HG02571 (cell line): ENCODE results near the gene USP34.
A peak's percentile ranks its signal among the peaks of the same experiment; 100 is the strongest.
"Not testable (repeated sequence)": the region's sequence is repeated elsewhere in the genome, so short reads cannot be mapped to it uniquely, and the experiment has no call there.

Experiments
- ATAC-seq: cut with Tn5 transposase; IDR thresholded peaks from one replicate; pipeline ENCODE4 v1.9.1; 2021; ENCODE audit warnings: mild to moderate bottlenecking, moderate library complexity; ENCODE audit not compliant: unreplicated experiment

USP34 gene

GRCh38 chr2:61162721-61163120 is 308.2 kb downstream of the USP34 start:
- no peak for ATAC-seq

GRCh38 chr2:61161888-61162287 is 309.0 kb downstream of the USP34 start, which contains the start of gene C2orf74:
Gene C2orf74 (plus strand): TSS chr2:61162188. CDS start chr2:61162515, 327 bp downstream.
- ATAC-seq, result no peak

GRCh38 chr2:61158356-61158955 is 312.4 kb downstream of the USP34 start:
- no peak for ATAC-seq

DNA sequence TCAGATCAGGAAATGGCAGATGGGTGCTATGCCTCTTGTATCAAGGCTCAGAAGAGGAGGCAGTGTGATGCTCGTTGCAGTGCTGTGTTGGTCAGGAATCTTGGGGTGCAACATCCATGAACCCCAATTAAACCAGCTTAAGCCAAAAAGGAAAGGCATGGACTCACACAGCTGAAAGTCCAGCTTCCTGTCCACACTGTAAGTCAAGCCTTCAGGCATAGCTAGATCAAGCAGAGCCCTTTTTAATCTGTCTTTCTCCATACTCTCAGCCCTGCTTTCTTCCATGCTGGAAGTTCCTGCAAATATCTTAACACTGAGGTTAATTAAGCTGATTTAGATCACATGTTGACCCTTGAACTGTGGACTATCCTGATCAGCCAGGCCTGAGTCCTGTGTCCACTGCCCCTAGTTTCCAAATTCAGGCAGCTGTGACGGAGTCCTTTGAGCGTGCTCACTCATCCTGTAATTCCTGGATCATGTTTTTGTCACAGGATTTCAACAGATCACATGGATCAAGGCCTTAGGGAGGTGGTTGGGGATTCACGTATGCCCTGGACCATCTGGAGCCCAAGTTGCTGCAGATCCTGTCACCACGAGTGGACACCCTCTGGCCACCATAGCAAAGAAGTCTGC is 313.4 kb downstream of the USP34 start:
- ATAC-seq, result no peak

GRCh38 chr2:61151436-61151835 is 319.5 kb downstream of the USP34 start:
- ATAC-seq, result no peak

- no peak for ATAC-seq
Measured at GRCh38 chr2:61149074-61149473, 321.8 kb downstream of the USP34 start.

DNA sequence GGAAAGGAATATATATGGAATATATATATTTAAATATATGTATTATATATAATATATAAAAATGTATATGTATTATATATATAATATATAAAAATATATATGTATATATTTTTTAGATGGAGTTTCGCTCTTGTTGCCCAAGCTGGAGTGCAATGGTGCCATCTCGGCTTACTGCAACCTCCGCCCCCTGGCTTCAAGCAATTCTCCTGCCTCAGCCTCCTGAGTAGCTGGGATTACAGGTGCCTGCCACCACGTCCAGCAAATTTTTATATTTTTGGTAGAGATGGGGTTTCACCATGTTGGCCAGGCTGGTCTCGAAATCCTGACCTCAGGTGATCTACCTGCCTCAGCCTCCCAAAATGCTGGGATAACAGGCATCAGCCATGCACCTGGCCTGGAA is 322.8 kb downstream of the USP34 start:
- ATAC-seq, result not testable (repeated sequence)

- ATAC-seq, result no peak
Measured at GRCh38 chr2:61145990-61146389, 324.9 kb downstream of the USP34 start.

DNA sequence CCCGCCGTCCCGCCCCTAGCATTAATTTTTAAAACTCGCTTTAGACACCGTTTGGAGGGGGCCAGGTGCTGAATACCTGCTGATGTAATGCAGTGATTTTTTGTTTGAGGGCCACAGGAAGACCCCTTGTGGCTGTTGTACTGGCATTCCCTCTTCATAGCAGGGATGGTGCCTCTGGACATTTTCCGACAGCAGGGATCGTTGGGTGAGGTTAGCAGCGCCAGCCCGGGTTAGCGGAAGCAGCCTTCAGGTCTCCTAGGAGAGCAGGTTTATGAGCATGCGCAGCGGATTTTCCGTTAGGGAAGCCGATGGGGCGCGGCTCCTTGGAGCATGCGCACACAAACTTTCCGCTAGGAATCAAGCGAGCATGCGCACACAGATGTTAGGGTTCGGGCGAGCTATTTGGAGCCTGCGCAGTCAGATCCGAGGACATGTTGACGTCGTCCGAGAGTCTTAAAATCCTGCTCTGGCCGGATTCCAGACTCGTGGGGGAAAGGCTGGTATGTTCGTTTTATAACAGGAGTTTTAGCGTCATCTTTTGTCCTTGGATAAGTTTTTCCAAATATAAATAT is 326.1 kb downstream of the USP34 start:
- peak; percentile 85 for ATAC-seq

DNA sequence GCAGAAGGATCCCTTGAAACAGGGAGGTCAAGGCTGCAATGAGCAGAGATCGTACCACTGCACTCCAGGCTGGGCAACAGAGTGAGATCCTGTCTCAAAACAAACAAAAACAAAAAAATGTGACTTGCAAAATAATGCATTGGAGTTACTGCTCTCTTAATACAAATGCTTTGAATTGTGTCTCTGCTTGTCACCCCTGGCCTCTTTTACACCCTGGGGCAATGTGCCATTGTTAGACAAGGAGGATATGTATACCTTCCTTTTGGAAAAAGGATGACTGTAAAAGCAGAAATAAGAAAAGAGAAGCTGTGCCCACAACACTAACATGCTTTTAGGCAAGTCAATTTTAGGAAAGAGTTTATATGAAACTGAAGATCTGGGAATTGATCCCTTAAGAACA is 329.7 kb downstream of the USP34 start:
- ATAC-seq, result no peak

- no peak for ATAC-seq
Measured at GRCh38 chr2:61138859-61139258, 332.0 kb downstream of the USP34 start.
